ENCODE measurements around the gene TLCD1. TPM values are rescaled to one million over a fixed set of nuclear protein-coding genes. Genes with fewer than 3 reads are reported as not detected.

Gene TLCD1
- polyA plus RNA-seq, 1 of the 3 experiments (the other 2 are of a cell fraction) = 18.3 TPM

DNA sequence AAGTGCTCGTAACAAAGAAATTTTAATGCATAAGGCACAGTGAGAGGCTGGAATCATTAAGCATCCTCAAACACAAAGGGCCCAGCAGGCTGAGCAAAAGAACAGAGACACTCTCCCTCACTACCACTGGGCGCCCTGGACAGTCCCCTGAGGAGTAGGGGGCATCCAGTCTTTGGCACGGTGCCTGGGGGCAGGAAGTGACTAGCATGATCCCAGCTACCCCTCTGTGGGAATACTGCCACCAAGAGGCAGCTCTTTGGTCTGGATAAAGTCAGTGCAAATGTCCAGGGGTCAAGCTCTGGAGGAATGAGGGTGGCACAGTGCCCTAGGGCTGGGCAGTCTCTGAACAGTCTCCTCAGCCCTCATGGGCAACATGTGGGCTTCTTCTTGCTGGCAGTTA lies 11.8 kb downstream of the TLCD1 start:
- Histone ChIP-seq H3F3A (replicated peaks; ENCODE audit: insufficient read depth) (peaks cover 22% of the 10 kb centered on the region), H4K20me1 (ENCODE audit: insufficient read depth) (no peaks in the 10 kb centered on the region), H3K27me3 (ENCODE audit: insufficient read depth) (no peaks in the 10 kb centered on the region), H3K36me3 (replicated peaks in 1 of 2; ENCODE audit: control insufficient read depth in 1 of 2, insufficient read depth in 2 of 2, low read length in 1 of 2) (no peaks in the 10 kb centered on the region), H3K9me2 (no peaks in the 10 kb centered on the region), H2AFZ (ENCODE audit: low read depth) (no peak overlapping the region), H3K9ac (no peak overlapping the region), H3K79me2 (ENCODE audit: insufficient read depth) (peaks cover 9% of the 10 kb centered on the region; the same call in 1 of the 2 replicates), H3K4me2 (no peak overlapping the region), H3K4me3 (ENCODE audit: low read depth in 2 of 2, low read length in 1 of 2) (no peak overlapping the region), H3K4me1 (ENCODE audit: control insufficient read depth in 1 of 2, insufficient read depth in 2 of 2, low read depth in 1 of 2, low read length in 1 of 2) (peaks cover 0 to 2% of the 10 kb centered on the region in 2 experiments; a peak in 2 of 4 replicates), H3K9me3 (no peaks in the 10 kb centered on the region), H3K27ac (ENCODE audit: low read depth in 2 of 2, low read length in 1 of 2) (no peak overlapping the region)
- TF ChIP-seq MEF2A (IDR thresholded peaks at IDR 0.05; ENCODE audit: borderline replicate concordance, low read depth) (no peak), TCF12 (IDR thresholded peaks at IDR 0.05) (no peak), EP300 (IDR thresholded peaks at IDR 0.05; ENCODE audit: borderline replicate concordance in 1 of 2, low read depth in 1 of 2, low read length in 1 of 2) (no peak), RCOR1 (IDR thresholded peaks at IDR 0.05; ENCODE audit: low read length) (no peak), EZH2phosphoT487 (IDR thresholded peaks at IDR 0.05; ENCODE audit: borderline replicate concordance, low read depth) (no peak), NFIC (IDR thresholded peaks at IDR 0.05; ENCODE audit: borderline replicate concordance) (no peak), GABPA (IDR thresholded peaks at IDR 0.05; ENCODE audit: low read depth) (no peak), FOXJ3 (CRISPR knock-in tag; IDR thresholded peaks at IDR 0.05) (no peak), POLR2AphosphoS5 (IDR thresholded peaks at IDR 0.05; ENCODE audit: low read depth, low read length) (no peak), SIN3A (IDR thresholded peaks at IDR 0.05; ENCODE audit: borderline replicate concordance, low read depth, low read length) (no peak), RXRA (IDR thresholded peaks at IDR 0.05; ENCODE audit: borderline replicate concordance, low read depth) (no peak), SMC3 (IDR thresholded peaks at IDR 0.05; ENCODE audit: low read depth, low read length) (no peak)
- WGBS (ENCODE audit: low lambda C conversion rate) = 66% methylated on average over 3 of the region's 3 CpGs
- ChIA-PET POLR2A (no interaction called here), CTCF (interaction anchor here (0.9 kb wide), 1 partner anchor 36 kb away, joined by 4 read pairs; no protein-coding TSS in a partner anchor)
- no peak for DNase-seq

- POLR2A ChIA-PET = no interaction called here
- Histone ChIP-seq H3K27ac (ENCODE audit: low read depth in 2 of 2, low read length in 1 of 2) (no peak overlapping the region), H3K9me3 (no peaks in the 10 kb centered on the region), H3F3A (replicated peaks; ENCODE audit: insufficient read depth) (peaks cover 23% of the 10 kb centered on the region), H3K9ac (no peak overlapping the region), H2AFZ (ENCODE audit: low read depth) (no peak overlapping the region), H3K9me2 (no peaks in the 10 kb centered on the region), H3K36me3 (replicated peaks in 1 of 2; ENCODE audit: control insufficient read depth in 1 of 2, insufficient read depth in 2 of 2, low read length in 1 of 2) (no peaks in the 10 kb centered on the region), H4K20me1 (ENCODE audit: insufficient read depth) (no peaks in the 10 kb centered on the region), H3K4me1 (ENCODE audit: control insufficient read depth in 1 of 2, insufficient read depth in 2 of 2, low read depth in 1 of 2, low read length in 1 of 2) (peaks cover 0 to 2% of the 10 kb centered on the region in 2 experiments; a peak in 2 of 4 replicates), H3K27me3 (ENCODE audit: insufficient read depth) (no peaks in the 10 kb centered on the region), H3K4me3 (ENCODE audit: low read depth in 2 of 2, low read length in 1 of 2) (no peak overlapping the region), H3K79me2 (ENCODE audit: insufficient read depth) (peaks cover 9% of the 10 kb centered on the region; the same call in 1 of the 2 replicates), H3K4me2 (no peak overlapping the region)
- DNase-seq = no peak
- TF ChIP-seq TAF1 (IDR thresholded peaks at IDR 0.05; ENCODE audit: borderline replicate concordance, low read depth, low read length) (no peak), POLR2AphosphoS5 (IDR thresholded peaks at IDR 0.05; ENCODE audit: low read depth, low read length) (no peak), MXI1 (IDR thresholded peaks at IDR 0.05; ENCODE audit: low read depth, low read length) (no peak), EZH2phosphoT487 (IDR thresholded peaks at IDR 0.05; ENCODE audit: borderline replicate concordance, low read depth) (no peak), FOSL2 (IDR thresholded peaks at IDR 0.05; ENCODE audit: borderline replicate concordance, low read depth) (no peak), RXRA (IDR thresholded peaks at IDR 0.05; ENCODE audit: borderline replicate concordance, low read depth) (no peak), FOXM1 (IDR thresholded peaks at IDR 0.05; ENCODE audit: low read depth) (no peak), IRF3 (IDR thresholded peaks at IDR 0.05; ENCODE audit: low read depth, low read length) (no peak), MAX (IDR thresholded peaks at IDR 0.05; ENCODE audit: low read depth) (no peak), NFIC (IDR thresholded peaks at IDR 0.05; ENCODE audit: borderline replicate concordance) (no peak), NRF1 (IDR thresholded peaks at IDR 0.05; ENCODE audit: low read depth, low read length) (no peak), REST (IDR thresholded peaks at IDR 0.05; ENCODE audit: low read depth, low read length) (no peak), EP300 (IDR thresholded peaks at IDR 0.05; ENCODE audit: borderline replicate concordance in 1 of 2, low read depth in 1 of 2, low read length in 1 of 2) (no peak), SMC3 (IDR thresholded peaks at IDR 0.05; ENCODE audit: low read depth, low read length) (no peak), SIN3A (IDR thresholded peaks at IDR 0.05; ENCODE audit: borderline replicate concordance, low read depth, low read length) (no peak), FOXJ3 (CRISPR knock-in tag; IDR thresholded peaks at IDR 0.05) (no peak), JUND (IDR thresholded peaks at IDR 0.05) (no peak)
- WGBS (ENCODE audit: low lambda C conversion rate) = 86% methylated on average over 7 of the region's 7 CpGs
- CTCF ChIA-PET = interaction anchor here (0.6 to 4.1 kb wide), 3 partner anchors 14 to 189 kb away, joined by 3 to 25 read pairs (median 7); partner anchors contain the start of genes NEK8 and TLCD1
These were observed 13.2 kb downstream of the TLCD1 start for GRCh38 chr17:28712705-28713415.

Data from SK-N-SH (cell line).